Effector memory CD4-positive, alpha-beta T cell (primary cell): ENCODE data around the gene MRPL41.
"Not testable (repeated sequence)": the region's sequence is repeated elsewhere in the genome, so short reads cannot be mapped to it uniquely, and the experiment has no call there.

Source experiments
- DNase-seq, 3 donors: peaks; one replicate each; pipeline ENCODE4 v3.0.0-alpha.2; 2020
- H3K27ac ChIP-seq: 2 replicates; pipeline ENCODE4 v1.7.0; 2013; ENCODE audit warnings: mild to moderate bottlenecking, low read length, moderate library complexity; ENCODE audit not compliant: insufficient read depth, poor library complexity, severe bottlenecking
- H3K27me3 ChIP-seq: replicated peaks from 2 replicates; pipeline ENCODE4 v1.7.0; 2013; ENCODE audit warnings: mild to moderate bottlenecking, low read length; ENCODE audit not compliant: insufficient read depth, control insufficient read depth, poor library complexity, severe bottlenecking
- H3K36me3 ChIP-seq: 2 replicates; pipeline ENCODE4 v1.7.0; 2013; ENCODE audit warnings: mild to moderate bottlenecking, low read length, moderate library complexity; ENCODE audit not compliant: control insufficient read depth, insufficient read depth
- H3K4me1 ChIP-seq: 2 replicates; pipeline ENCODE4 v1.7.0; 2013; ENCODE audit warnings: low read length, mild to moderate bottlenecking; ENCODE audit not compliant: control insufficient read depth, insufficient read depth, poor library complexity, severe bottlenecking
- H3K4me3 ChIP-seq: 2 replicates; pipeline ENCODE4 v1.7.0; 2013; ENCODE audit warnings: low read length, low read depth, mild to moderate bottlenecking; ENCODE audit not compliant: insufficient read depth, poor library complexity, severe bottlenecking
- H3K9me3 ChIP-seq: 2 replicates; pipeline ENCODE4 v1.7.0; 2013; ENCODE audit warnings: mild to moderate bottlenecking, low read length, moderate library complexity; ENCODE audit not compliant: control insufficient read depth

MRPL41 gene

GRCh38 chr9:137538058-137538457 is 13.6 kb upstream of the MRPL41 start:
- Histone ChIP-seq H3K27me3 (no peaks in the 10 kb centered on the region), H3K4me3 (no peak overlapping the region), H3K36me3 (no peaks in the 10 kb centered on the region), H3K4me1 (peaks cover 3% of the 10 kb centered on the region), H3K27ac (no peak overlapping the region), H3K9me3 (no peaks in the 10 kb centered on the region)
- no peak for DNase-seq

- no peak overlapping the region for H3K4me3 ChIP-seq
- DNase-seq, result no peak
- H3K27me3 ChIP-seq, result no peaks in the 10 kb centered on the region
- H3K36me3 ChIP-seq, result no peaks in the 10 kb centered on the region
- no peaks in the 10 kb centered on the region for H3K9me3 ChIP-seq
- H3K27ac ChIP-seq, result no peak overlapping the region
- no peaks in the 10 kb centered on the region for H3K4me1 ChIP-seq
These were observed 11.1 kb upstream of the MRPL41 start for GRCh38 chr9:137540536-137540935.

- no peaks in the 10 kb centered on the region for H3K4me1 ChIP-seq
- H3K36me3 ChIP-seq, result no peaks in the 10 kb centered on the region
- no peak overlapping the region for H3K4me3 ChIP-seq
- H3K27ac ChIP-seq, result no peak overlapping the region
- no peaks in the 10 kb centered on the region for H3K9me3 ChIP-seq
- no peak for DNase-seq
- H3K27me3 ChIP-seq, result no peaks in the 10 kb centered on the region
These were observed 9.2 kb upstream of the MRPL41 start for GRCh38 chr9:137542486-137542885.

GRCh38 chr9:137543237-137543963 is 8.3 kb upstream of the MRPL41 start:
- H3K27me3 ChIP-seq, result no peaks in the 10 kb centered on the region
- no peaks in the 10 kb centered on the region for H3K9me3 ChIP-seq
- no peak overlapping the region for H3K27ac ChIP-seq
- no peak overlapping the region for H3K4me3 ChIP-seq
- DNase-seq, result no peak
- no peaks in the 10 kb centered on the region for H3K4me1 ChIP-seq
- no peaks in the 10 kb centered on the region for H3K36me3 ChIP-seq

- no peak overlapping the region for H3K4me3 ChIP-seq
- no peaks in the 10 kb centered on the region for H3K27me3 ChIP-seq
- no peaks in the 10 kb centered on the region for H3K36me3 ChIP-seq
- H3K4me1 ChIP-seq, result no peaks in the 10 kb centered on the region
- no peak overlapping the region for H3K27ac ChIP-seq
- H3K9me3 ChIP-seq, result no peaks in the 10 kb centered on the region
- no peak for DNase-seq
These were observed 7.4 kb upstream of the MRPL41 start for GRCh38 chr9:137544176-137544760.

GRCh38 chr9:137545123-137545522 is 6.6 kb upstream of the MRPL41 start:
- H3K9me3 ChIP-seq, result no peaks in the 10 kb centered on the region
- H3K27ac ChIP-seq, result no peak overlapping the region
- no peaks in the 10 kb centered on the region for H3K27me3 ChIP-seq
- no peaks in the 10 kb centered on the region for H3K36me3 ChIP-seq
- H3K4me1 ChIP-seq, result peaks cover 6% of the 10 kb centered on the region
- no peak overlapping the region for H3K4me3 ChIP-seq
- no peak for DNase-seq

GRCh38 chr9:137547687-137548543 is 3.8 kb upstream of the MRPL41 start:
- Histone ChIP-seq H3K4me3 (no peak overlapping the region), H3K27me3 (no peaks in the 10 kb centered on the region), H3K4me1 (peaks cover 12% of the 10 kb centered on the region), H3K9me3 (no peaks in the 10 kb centered on the region), H3K27ac (no peak overlapping the region), H3K36me3 (no peaks in the 10 kb centered on the region)
- DNase-seq, result no peak

- peak; percentile 18 to 49 (median 33) for DNase-seq
- H3K4me1 ChIP-seq, result peaks cover 12% of the 10 kb centered on the region
- H3K4me3 ChIP-seq, result peak within 1 kb of the TSS; percentile 68
- H3K27ac ChIP-seq, result peak within 1 kb of the TSS; percentile 73
- H3K27me3 ChIP-seq, result no peaks in the 10 kb centered on the region
- no peaks in the 10 kb centered on the region for H3K9me3 ChIP-seq
- no peaks in the 10 kb centered on the region for H3K36me3 ChIP-seq
These were observed 1.5 kb upstream of the MRPL41 start, which contains the start of gene PNPLA7 for GRCh38 chr9:137550231-137550621. Gene PNPLA7, minus strand, starts transcription at chr9:137550402. Its CDS starts 205 bp downstream, at chr9:137550197.

GRCh38 chr9:137550958-137551263 is 768 bp upstream of the MRPL41 start:
- not testable (repeated sequence) for DNase-seq
- H3K27ac ChIP-seq, result peak overlapping the region; percentile 73

More at GRCh38 chr9:137550958-137551263, 768 bp upstream of the MRPL41 start:
- H3K27me3 ChIP-seq, H3K9me3 ChIP-seq, H3K36me3 ChIP-seq: not testable (repeated sequence)
- Histone ChIP-seq H3K4me1 (peaks cover 12% of the 10 kb centered on the region), H3K4me3 (peak overlapping the region; percentile 68)
